Measurements from ENCODE around the gene ARHGAP24. TPM values are rescaled to one million over a fixed set of nuclear protein-coding genes. Genes with fewer than 3 reads are reported as not detected.

Gene ARHGAP24
- total RNA-seq, 4 donors from 2014 or later, result 17.8 to 65.2 (median 27.2) TPM

- Histone ChIP-seq H3K4me3 (no peak overlapping the region), H3K4me1 (peaks cover 10% of the 10 kb centered on the region), H3K36me3 (no peaks in the 10 kb centered on the region), H3K9me3 (no peaks in the 10 kb centered on the region), H3K27me3 (no peaks in the 10 kb centered on the region), H3K27ac (no peak overlapping the region)
- no peak for TF ChIP-seq POLR2AphosphoS5 (IDR thresholded peaks at IDR 0.05)
- TF ChIP-seq POLR2A (IDR thresholded peaks at IDR 0.05), result no peak
- no peak for TF ChIP-seq CTCF (IDR thresholded peaks at IDR 0.05)
- no peak for TF ChIP-seq EP300 (IDR thresholded peaks at IDR 0.05)
- DNase-seq (ENCODE audit: low spot score in 2 of 2), result no peak
- WGBS, result 82% methylated on average over 1 of the region's 1 CpG
Measured at GRCh38 chr4:85774000-85774399, 299.1 kb downstream of the ARHGAP24 start.

- H3K9me3 ChIP-seq, result no peaks in the 10 kb centered on the region
- H3K4me1 ChIP-seq, result peaks cover 10% of the 10 kb centered on the region
- 62% methylated on average over 3 of the region's 3 CpGs for WGBS
- no peak overlapping the region for H3K27ac ChIP-seq
- H3K36me3 ChIP-seq, result no peaks in the 10 kb centered on the region
- H3K4me3 ChIP-seq, result no peak overlapping the region
- H3K27me3 ChIP-seq, result no peaks in the 10 kb centered on the region
- TF ChIP-seq POLR2AphosphoS5 (IDR thresholded peaks at IDR 0.05), result no peak
- TF ChIP-seq POLR2A (IDR thresholded peaks at IDR 0.05), result no peak
- TF ChIP-seq CTCF (IDR thresholded peaks at IDR 0.05), result no peak
- TF ChIP-seq EP300 (IDR thresholded peaks at IDR 0.05), result no peak
- DNase-seq (ENCODE audit: low spot score in 2 of 2), result no peak
Measured at GRCh38 chr4:85774489-85774888, 299.5 kb downstream of the ARHGAP24 start.

- H3K9me3 ChIP-seq, result no peaks in the 10 kb centered on the region
Measured at GRCh38 chr4:85776096-85776495, 301.1 kb downstream of the ARHGAP24 start.

GRCh38 chr4:85776579-85776978 lies 301.6 kb downstream of the ARHGAP24 start:
- no peaks in the 10 kb centered on the region for H3K36me3 ChIP-seq
- no peaks in the 10 kb centered on the region for H3K9me3 ChIP-seq
- H3K4me1 ChIP-seq, result peaks cover 10% of the 10 kb centered on the region
- no peak overlapping the region for H3K4me3 ChIP-seq
- H3K27me3 ChIP-seq, result no peaks in the 10 kb centered on the region
- TF ChIP-seq POLR2AphosphoS5 (IDR thresholded peaks at IDR 0.05) (no peak), POLR2A (IDR thresholded peaks at IDR 0.05) (no peak), EP300 (IDR thresholded peaks at IDR 0.05) (no peak)
- WGBS, result 93% methylated on average over 1 of the region's 1 CpG
- DNase-seq (ENCODE audit: low spot score in 2 of 2), result no peak
- H3K27ac ChIP-seq, result no peak overlapping the region

More at GRCh38 chr4:85776096-85776495, 301.1 kb downstream of the ARHGAP24 start:
- TF ChIP-seq CTCF (IDR thresholded peaks at IDR 0.05), result no peak
- TF ChIP-seq POLR2AphosphoS5 (IDR thresholded peaks at IDR 0.05), result no peak
- TF ChIP-seq POLR2A (IDR thresholded peaks at IDR 0.05), result no peak
- TF ChIP-seq EP300 (IDR thresholded peaks at IDR 0.05), result no peak
- 66% methylated on average over 2 of the region's 2 CpGs for WGBS
- DNase-seq (ENCODE audit: low spot score in 2 of 2), result no peak
- Histone ChIP-seq H3K36me3 (no peaks in the 10 kb centered on the region), H3K27ac (no peak overlapping the region), H3K4me1 (peaks cover 10% of the 10 kb centered on the region), H3K4me3 (no peak overlapping the region), H3K27me3 (no peaks in the 10 kb centered on the region)

GRCh38 chr4:85777908-85778631 lies 303.1 kb downstream of the ARHGAP24 start:
- Histone ChIP-seq H3K27me3 (no peaks in the 10 kb centered on the region), H3K4me1 (peaks cover 10% of the 10 kb centered on the region), H3K9me3 (no peaks in the 10 kb centered on the region), H3K27ac (peak overlapping the region; percentile 57), H3K4me3 (no peak overlapping the region), H3K36me3 (no peaks in the 10 kb centered on the region)
- TF ChIP-seq CTCF (IDR thresholded peaks at IDR 0.05) (no peak), POLR2A (IDR thresholded peaks at IDR 0.05) (no peak), EP300 (IDR thresholded peaks at IDR 0.05) (no peak), POLR2AphosphoS5 (IDR thresholded peaks at IDR 0.05) (no peak)
- DNase-seq (ENCODE audit: low spot score in 2 of 2), result no peak
- 49% methylated on average over 3 of the region's 3 CpGs for WGBS
